GM21737 (cell line): ENCODE data around the gene HOTAIR.

Experiments
- ATAC-seq: cut with Tn5 transposase; IDR thresholded peaks from one replicate; pipeline ENCODE4 v1.9.1; 2021; ENCODE audit warnings: mild to moderate bottlenecking, moderate library complexity; ENCODE audit not compliant: unreplicated experiment

Gene HOTAIR

DNA sequence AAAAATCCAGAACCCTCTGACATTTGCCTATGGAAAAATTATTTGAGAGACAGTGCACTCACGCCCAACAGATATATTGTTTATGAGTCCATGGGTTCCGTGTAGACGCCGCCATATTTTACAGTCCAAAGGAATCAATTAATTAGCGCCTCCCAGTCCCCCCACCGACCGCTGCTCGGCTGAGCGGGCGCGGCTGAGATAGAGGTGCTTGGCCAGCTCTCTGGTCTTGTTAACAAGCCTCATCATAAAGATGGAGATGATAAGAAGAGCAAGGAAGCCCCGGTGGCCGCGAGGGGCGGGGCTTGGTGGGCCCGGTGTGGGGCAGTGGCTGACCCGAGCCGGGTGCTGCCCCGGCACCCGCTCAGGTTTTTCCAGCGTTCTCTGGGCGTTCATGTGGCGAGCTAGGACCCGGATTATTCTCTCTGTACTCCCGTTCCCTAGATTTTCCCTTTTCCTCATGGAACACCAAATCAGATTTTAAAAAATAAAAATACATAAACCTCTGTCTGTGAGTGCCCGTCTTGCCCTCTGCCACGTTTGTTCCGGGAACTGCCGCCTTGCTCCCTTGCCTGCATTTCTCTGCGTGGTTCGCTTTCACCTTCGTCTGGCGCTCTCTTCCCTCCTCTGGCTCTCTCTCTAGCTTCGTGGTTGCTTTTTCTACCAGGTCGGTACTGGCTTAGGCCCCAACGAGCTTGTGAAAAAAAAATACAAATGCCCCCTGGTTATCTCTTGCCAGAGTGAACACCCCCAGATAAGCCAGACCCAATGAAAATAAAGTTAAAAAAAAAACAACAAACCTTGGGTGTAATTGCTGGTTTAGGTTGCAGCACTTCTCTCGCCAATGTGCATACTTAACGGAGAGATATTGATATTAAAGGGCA is 11.1 kb downstream of the HOTAIR start:
- ATAC-seq = no peak

DNA sequence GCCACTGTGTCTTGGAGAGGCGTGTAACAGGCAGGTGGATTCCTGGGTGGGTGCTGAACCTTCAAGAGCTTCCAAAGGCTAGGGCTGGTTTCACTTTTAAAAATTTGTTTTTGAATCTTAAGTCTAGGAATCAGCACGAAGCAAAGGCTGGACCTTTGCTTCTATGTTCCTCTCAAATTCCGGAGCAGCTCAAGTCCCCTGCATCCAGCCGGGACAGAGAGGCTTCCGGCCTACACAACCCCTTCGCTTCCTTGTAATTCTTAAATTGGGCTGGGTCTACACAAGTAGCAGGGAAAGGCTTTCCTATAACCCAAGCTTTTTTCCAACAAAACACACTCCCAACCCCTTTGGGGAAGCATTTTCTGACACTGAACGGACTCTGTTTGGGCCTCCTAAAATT is 11.7 kb downstream of the HOTAIR start:
- no peak for ATAC-seq

DNA sequence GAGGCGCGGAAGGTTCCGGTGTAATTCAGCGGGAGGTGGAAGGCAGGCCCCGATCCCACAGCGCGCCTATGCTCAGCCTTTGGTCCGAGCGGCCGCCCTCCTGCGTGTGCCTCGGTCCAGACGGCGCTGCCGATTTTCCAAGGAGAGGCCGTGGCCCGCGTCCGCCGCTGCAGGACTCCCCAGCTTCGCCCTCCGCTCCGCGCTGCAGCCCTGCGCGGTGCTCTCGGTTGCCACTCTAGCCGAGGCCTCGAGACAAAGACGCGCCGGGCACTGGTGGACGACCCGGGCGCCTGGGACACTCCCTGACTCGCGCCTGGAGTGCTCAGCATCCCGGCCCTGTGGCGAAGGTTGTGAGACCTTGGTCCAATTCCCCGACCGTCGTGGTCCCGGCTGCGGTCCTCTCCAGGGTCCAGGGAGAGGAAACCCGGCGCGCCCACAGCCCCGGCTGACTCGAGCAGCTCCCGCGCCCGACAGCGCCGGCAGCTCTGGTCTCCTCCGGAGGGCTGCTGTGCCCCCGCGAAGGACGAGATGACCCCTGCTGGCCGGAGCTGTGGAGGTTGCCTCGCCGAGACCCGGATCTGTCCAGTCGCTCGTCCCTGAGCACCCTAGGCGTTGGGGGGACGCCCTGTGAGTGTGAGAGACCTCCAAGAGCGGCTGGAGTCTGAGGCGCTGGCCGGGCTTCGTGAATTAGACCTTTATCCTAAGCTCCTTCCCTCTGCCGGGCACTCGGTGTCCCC is 13.6 kb downstream of the HOTAIR start:
- ATAC-seq = no peak

DNA sequence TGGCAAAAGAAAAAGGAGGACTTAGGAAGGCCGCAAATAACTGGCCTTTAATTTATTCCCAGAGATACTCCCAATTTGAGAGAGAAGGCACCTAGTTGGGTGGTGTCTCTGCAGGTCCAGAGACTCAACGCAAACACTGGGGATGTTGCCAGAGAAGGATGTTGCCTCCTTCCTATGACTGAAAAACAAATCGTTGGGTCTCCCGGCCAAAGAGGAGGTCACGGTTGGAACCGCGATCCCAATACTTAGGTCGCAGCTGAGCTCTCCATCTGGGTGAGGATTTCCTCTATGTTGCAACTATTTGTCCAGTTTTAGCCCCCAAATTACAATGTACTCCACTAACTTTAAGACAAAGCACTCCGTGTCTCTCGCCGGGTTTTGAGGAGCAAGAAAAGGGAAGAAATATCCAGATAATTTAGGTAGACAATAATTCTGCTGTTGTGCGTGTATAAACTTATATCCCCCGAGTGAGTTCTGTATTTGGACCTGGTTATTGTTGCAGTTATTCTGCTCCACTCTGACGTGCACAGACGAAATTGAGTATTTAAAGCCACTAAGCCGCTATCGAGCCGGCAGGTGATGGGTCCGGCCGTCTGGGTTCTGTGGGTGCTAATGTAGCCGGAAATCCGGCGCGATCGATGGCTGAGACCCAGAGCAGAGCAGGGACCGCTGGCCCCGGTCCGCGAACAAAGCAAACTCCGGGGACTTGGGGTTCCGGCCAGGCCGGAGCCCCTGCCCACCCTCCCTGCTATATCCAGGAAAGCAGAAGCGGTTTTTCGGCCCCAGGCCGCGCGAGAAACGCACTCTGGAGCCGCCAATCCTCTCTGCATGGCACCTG is 14.3 kb downstream of the HOTAIR start:
- ATAC-seq = no peak

DNA sequence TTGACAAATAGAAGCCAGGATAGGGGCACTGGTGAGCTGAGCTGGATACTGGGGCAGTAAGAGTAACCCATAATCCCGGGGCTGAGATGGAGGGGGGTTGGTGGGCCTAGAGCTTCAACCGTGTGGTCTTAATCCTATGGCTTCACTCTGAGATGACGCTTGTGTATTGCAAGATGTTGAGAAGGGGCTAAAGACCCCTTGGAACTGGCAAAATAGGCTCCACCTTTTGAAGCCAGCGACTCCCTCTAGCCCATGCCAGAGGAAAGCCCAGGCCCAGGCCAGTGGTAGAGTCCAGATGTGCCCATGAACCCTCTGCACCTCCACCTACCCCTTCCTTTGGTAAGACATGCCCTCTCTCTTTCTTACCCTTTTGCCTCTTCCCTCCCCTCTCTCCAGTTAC is 15.4 kb downstream of the HOTAIR start:
- no peak for ATAC-seq

DNA sequence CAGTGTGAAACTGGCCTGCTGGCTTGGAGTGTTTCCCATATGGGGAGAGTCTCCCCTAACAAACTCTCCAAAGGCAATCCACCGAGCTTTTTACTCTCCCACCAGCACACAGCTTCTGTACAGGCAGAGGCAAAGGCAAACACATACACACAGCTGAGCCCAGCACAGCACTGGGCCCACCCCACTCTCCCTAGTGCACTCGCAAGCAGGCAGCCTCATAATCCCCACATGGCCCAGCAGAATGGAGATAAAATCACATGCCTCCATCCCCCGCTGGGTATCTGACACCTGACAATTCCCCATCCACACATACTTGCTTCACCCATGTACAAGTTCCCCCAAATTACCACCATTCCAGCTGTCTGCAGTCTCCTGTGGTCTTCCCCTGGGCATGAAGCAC is 16.6 kb downstream of the HOTAIR start:
- ATAC-seq = no peak

DNA sequence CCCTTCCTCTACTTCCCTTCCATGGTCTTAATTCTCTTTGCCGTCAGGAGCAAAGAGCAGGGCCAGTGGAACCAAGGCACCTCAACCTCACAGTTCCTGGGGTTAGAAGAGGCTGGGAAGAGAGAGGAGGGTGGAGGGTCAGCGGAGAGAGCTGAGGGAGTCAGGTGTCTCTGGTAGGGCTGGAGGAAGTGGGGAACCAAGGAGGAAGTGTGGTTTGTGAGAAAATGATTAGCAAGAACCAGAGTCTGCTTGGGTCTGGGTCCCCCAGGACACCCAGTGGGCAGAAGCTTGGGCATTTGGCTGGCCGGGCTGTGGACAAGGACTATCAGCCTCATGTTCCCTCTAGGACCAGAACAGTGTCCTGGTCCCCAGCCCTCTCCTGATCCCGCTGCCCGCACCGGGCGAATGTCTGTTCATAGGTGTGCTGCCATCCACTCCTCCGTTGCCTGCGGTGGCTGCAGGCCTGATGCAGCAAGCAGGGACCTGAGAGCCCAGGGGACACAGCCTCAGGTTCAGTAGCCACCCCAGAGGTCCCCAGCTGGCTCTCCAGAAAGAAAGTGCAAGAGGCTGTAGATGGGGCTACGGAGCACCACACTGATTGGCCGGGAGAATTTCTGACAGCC is 17.7 kb downstream of the HOTAIR start:
- no peak for ATAC-seq

DNA sequence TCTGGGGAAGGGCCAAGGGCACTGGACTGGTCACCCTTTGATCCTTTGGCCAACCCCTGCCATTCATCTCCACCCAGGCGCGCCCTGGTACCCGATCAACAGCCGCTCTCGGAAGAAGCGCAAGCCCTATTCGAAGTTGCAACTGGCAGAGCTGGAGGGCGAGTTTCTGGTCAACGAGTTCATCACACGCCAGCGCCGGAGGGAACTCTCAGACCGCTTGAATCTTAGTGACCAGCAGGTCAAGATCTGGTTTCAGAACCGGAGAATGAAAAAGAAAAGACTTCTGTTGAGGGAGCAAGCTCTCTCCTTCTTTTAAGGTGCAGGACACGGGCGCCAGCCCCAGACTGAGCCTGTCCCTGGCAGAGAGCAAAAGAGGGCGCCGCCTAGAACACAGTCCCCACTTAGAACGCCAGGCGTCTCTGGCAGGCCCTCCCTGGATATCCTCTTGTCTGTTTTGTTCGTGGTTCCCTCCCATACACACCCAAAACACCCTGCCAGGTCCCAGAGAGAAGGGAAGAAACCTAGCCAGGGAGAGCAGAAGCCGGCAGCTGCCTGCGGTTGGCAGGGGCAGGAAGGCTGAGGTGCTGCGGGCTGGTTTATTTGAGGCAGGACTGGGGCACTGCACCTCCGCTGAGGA is 18.4 kb downstream of the HOTAIR start:
- ATAC-seq = no peak

DNA sequence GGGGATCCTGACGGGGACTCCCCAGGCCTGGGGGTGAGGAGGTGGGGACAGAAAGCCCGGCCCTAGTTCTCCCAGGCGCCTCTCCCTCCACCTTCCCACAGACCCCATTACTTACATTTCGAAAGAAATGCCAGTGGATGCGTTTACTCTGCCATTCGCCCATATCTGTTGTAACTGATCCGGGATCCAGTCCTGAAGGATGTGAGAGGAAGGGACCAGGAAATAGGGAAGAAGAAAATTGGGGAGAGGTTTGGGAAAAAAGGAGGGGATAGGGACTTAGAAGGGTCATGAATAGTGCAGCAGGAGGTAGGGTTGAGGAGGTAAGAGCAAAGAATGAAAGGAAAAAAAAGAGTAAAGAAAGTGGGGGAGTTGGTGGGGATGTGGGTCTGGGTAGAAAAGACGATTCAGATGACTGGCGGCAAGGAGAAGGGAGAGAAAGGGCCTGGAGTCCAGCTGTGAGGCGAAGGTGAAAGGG is 18.9 kb downstream of the HOTAIR start:
- no peak for ATAC-seq

DNA sequence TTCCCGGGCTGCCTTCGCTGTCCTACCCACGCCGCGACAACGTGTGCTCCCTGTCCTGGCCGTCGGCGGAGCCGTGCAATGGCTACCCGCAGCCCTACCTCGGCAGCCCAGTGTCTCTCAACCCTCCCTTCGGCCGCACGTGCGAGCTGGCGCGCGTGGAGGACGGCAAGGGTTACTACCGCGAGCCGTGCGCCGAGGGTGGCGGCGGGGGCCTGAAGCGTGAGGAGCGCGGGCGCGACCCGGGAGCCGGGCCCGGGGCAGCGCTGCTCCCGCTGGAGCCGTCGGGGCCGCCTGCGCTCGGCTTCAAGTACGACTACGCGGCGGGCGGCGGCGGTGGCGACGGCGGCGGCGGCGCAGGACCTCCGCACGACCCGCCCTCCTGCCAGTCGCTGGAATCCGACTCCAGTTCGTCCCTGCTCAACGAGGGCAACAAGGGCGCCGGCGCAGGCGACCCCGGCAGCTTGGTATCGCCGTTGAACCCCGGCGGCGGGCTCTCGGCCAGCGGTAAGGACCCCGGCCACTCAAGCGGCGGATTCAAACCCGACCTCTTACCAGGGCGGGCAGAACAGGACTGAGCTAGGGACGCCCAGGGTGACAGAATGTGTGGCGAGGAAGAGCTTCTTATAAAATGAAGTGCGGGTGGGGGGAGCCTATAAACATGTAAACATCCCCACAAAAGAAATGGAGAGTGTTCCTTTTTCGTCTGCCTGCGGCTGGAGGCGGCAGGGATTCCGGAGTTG is 19.5 kb downstream of the HOTAIR start:
- no peak for ATAC-seq

DNA sequence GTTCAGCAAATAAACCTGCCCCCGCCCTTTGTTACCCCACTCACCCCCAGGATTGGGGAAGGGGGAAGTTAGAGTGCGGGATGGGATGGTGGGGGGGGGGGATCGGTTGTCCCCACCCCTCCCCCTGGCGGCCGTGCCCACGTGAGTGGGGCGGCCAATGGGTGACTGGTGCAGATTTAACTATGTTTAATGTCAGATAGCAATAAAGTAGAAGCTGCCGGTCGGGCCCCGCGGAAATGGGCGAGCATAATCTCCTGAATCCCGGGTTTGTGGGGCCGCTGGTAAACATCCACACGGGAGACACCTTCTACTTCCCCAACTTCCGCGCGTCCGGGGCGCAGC is 20.1 kb downstream of the HOTAIR start, which contains the start of gene HOXC12:
Gene HOXC12 (plus strand): TSS at position 210 of the 342 bp plus-strand sequence. CDS start 27 bp downstream, at position 237.
- ATAC-seq = no peak

DNA sequence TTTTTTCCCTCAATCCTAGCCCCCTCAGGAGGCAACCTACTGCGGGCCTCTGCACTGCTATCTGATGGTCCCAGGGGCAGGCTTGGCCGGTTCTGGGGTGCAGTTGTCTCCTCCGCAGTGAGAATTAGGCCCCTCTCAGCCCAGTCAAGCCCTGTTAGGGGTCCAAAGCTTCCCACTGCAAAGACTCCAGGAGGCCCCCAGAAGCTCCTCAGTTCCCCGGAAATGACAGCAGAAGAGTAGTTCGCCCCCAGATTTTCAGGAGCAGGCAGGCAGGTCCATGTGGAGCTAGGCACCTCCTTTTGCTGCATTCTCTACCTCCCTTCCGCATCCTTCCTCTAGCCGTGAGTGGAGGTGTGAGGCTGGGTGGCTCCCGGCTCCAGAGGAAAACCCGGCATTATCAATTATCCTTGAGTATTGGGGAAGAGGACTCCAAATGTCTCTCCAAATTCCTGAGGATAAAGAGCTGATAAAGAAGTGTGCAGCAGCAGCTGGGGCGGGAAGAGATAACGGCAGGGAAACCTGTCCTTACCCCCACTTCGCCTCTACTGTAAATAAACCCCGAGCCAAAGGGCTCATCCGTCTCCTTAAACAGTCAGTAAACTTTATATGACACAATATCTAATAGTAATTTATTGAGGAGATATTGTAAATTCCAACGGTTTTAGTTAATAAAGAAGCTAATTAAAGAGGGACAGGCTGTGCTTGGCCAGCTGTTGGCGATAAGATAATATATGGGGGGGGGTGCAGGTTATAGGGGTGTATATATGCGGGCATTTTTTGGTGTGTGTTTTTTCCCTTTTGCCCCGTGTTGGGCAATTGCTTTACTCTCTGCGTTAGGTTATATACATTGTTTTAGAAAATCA is 20.7 kb downstream of the HOTAIR start:
- ATAC-seq = no peak

DNA sequence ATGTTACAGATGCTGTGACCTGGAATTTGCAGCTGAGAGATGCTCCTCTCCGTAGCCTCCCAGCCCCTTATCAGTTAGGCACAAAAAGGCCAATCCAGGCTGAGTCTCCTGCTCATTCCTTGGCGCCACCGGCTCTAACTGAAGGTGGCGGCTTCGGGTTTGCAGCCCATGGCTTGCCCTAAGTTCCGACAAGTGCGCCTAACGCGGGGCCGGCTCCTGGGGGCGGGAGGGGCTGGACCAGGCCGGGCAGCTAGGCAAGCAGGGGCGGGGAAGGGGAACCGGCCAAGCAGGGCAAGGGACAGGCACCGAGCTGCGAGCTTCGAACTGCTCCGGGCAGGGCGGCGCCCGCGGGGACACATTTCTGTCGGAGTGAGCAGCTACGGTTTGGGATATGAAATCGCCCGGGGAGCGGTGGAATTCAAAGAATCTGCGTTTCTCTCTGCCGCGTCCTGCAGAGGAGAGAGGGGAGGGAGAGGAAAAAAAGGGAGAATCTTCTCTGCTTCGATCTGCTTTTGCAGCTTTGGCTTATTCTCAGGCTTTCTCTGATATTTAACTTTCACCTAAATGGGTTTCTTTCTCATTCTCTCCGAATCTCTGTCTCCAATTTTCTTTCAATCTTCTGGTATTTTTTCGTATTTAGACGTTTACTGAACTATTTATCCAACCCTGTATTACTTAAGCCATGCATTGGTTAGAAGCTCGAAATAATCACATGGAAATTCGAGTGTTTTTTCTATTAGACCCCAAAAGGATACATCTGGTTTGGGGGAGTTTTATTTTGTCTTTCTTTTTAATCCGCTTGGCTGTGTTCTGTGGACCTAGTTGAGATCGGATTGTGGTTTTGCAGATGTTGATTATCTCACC is 21.7 kb downstream of the HOTAIR start:
- no peak for ATAC-seq

DNA sequence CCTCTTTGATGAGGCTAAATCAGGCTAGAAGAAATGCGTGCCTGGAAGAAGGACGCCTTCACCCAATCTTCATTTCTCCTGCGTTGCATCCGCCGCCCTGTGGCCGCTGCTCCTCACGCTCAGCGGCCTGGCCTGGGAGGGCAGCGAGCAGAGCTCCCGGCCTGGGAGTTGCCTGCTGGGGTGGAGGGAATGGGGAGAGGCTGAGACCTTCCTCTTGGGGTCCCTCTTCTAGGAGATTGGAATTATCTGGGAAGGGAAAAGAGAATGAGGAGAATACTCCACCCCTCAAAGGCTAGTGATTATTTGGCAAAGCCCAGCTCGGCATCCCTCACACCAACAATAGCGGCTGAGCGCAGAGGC is 22.4 kb downstream of the HOTAIR start:
- no peak for ATAC-seq

DNA sequence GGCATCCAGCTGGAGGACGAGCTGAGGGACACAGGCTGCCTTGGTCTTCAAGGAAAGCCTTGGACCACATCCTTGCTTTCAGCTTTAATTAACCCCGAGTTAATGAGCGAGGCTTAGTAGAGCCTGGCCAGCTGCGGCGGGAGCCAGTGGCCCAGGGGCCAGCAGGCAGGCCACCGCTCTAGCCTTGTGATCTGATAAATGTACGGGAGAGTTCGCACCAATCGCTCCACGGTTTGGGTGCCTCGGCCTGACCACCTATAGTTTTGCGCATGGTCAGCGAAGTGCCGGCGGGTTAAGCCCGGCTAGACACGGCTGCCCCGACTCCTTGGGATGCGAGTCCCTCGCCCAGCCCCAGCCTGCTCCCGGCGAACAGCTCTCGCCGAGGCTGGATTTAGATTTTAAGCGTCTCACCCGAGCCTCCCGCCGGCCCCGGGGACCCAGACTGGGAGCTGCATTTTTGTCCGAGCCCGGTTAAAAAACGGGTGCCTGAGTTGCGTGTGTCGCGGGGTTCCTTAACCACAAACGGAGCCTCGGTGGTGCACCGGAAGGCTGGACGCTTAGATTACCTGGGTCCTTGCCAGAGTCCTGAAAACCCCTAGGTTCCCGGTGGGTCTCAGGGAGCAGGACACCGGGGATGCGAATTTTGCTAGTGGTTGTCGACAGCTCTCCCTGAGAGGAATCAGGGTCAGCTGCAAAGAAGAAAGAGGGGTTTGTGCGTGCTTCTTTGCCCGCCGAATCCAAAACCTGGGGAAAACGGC is 23.0 kb downstream of the HOTAIR start:
- no peak for ATAC-seq

DNA sequence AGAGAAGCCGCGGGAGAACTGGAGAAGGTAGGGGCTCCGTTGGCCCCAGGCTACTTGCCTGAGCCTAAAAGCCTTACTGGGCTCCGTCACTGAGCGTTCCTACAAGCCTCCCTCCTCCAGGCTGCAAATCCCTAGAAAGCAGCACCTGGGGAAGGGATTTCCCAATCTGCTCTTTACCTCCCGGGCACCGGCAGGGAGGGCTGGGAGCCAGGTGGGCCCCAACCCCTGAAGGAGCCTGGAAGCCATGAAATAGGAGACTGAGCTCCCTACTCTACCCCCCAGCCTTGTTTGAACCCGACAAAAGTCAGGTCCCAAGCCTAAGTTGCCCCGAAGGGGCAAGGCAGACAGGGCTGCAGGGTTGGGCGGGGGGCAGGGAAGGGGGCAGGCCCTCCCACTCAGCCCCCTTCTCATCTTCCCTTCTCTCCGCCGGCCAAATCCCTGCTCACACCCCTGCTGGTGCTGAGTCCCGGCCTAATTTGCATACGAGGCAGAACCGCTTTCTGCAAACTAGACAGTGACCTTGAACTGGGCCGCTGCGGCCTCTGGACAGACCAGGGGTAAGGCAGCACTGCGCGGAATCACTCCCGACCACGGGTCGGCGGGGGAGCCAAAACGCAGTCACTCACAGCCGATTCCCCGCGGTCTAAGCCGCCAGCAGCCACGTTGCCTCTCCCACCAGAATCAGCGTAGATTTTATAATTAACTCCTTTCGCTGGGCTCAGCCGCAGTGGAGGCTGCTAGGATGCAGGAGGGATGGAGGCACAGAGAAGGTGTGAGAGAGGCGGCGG is 23.8 kb downstream of the HOTAIR start:
- no peak for ATAC-seq
